Type B pancreatic cell (in vitro differentiated cells): Measurements from ENCODE around the gene ATP2A2. TPM values are rescaled to one million over a fixed set of nuclear protein-coding genes. Genes with fewer than 3 reads are reported as not detected.
"Not testable (repeated sequence)": the region's sequence is repeated elsewhere in the genome, so short reads cannot be mapped to it uniquely, and the experiment has no call there.

ENCODE experiments used
- DNase-seq: peaks from one replicate; pipeline ENCODE4 v3.0.0; 2021; ENCODE audit warnings: mixed read lengths; ENCODE audit not compliant: unreplicated experiment; ENCODE audit errors: extremely low spot score
- H3K27ac Mint-ChIP-seq: 2 replicates; pipeline ENCODE4 v1.8.0; 2021; ENCODE audit warnings: mild to moderate bottlenecking, mixed read lengths
- H3K27me3 Mint-ChIP-seq: 2 replicates; pipeline ENCODE4 v1.8.0; 2021; ENCODE audit warnings: mixed read lengths
- H3K36me3 Mint-ChIP-seq: 2 replicates; pipeline ENCODE4 v1.8.0; 2021; ENCODE audit warnings: mixed read lengths
- H3K4me1 Mint-ChIP-seq: one replicate; pipeline ENCODE4 v1.8.0; 2021; ENCODE audit warnings: mixed read lengths; ENCODE audit not compliant: unreplicated experiment
- H3K4me3 Mint-ChIP-seq: 2 replicates; pipeline ENCODE4 v1.8.0; 2021; ENCODE audit warnings: mild to moderate bottlenecking, mixed read lengths
- H3K9me3 Mint-ChIP-seq: 2 replicates; pipeline ENCODE4 v1.8.0; 2021; ENCODE audit warnings: mixed read lengths
- CTCF ChIP-seq: fragments of 200-600 bp; sonication (generic); conservative IDR thresholded peaks from 2 replicates; pipeline ENCODE4 v1.5.0; 2021; ENCODE audit warnings: antibody characterized with exemption, mild to moderate bottlenecking
- total RNA-seq: library from RNA; stranded (reverse); gene quantifications from 2 replicates; pipeline ENCODE4 v1.2.1, GENCODE V29; 2021; ENCODE audit warnings: low replicate concordance

ATP2A2 gene
- total RNA-seq, 1 donor from 2014 or later: 203 TPM

GRCh38 chr12:110252716-110253115 lies 28.3 kb upstream of the ATP2A2 start:
- no peak for DNase-seq
- Mint-ChIP-seq H3K27me3 (no peaks in the 10 kb centered on the region), H3K4me3 (no peak overlapping the region), H3K27ac (peak overlapping the region; percentile 36), H3K9me3 (no peaks in the 10 kb centered on the region), H3K36me3 (no peaks in the 10 kb centered on the region), H3K4me1 (peaks cover 31% of the 10 kb centered on the region)
- TF ChIP-seq CTCF: no peak

GRCh38 chr12:110253176-110253575 lies 27.9 kb upstream of the ATP2A2 start:
- H3K4me3 Mint-ChIP-seq: no peak overlapping the region
- peaks cover 27% of the 10 kb centered on the region for H3K4me1 Mint-ChIP-seq
- DNase-seq: no peak
- peak overlapping the region; percentile 36 for H3K27ac Mint-ChIP-seq
- H3K9me3 Mint-ChIP-seq: no peaks in the 10 kb centered on the region
- no peak for TF ChIP-seq CTCF
- H3K36me3 Mint-ChIP-seq: no peaks in the 10 kb centered on the region
- H3K27me3 Mint-ChIP-seq: no peaks in the 10 kb centered on the region

GRCh38 chr12:110254971-110255540 lies 26.0 kb upstream of the ATP2A2 start:
- peaks cover 10% of the 10 kb centered on the region for H3K4me1 Mint-ChIP-seq
- H3K9me3 Mint-ChIP-seq: no peaks in the 10 kb centered on the region
- no peak overlapping the region for H3K27ac Mint-ChIP-seq
- DNase-seq: no peak
- H3K36me3 Mint-ChIP-seq: no peaks in the 10 kb centered on the region
- no peak overlapping the region for H3K4me3 Mint-ChIP-seq
- no peak for TF ChIP-seq CTCF
- no peaks in the 10 kb centered on the region for H3K27me3 Mint-ChIP-seq

GRCh38 chr12:110255890-110256456 lies 25.1 kb upstream of the ATP2A2 start:
- not testable (repeated sequence) for DNase-seq, H3K27me3 Mint-ChIP-seq, H3K27ac Mint-ChIP-seq, H3K9me3 Mint-ChIP-seq, H3K4me1 Mint-ChIP-seq, H3K4me3 Mint-ChIP-seq, H3K36me3 Mint-ChIP-seq

GRCh38 chr12:110256780-110257431 lies 24.1 kb upstream of the ATP2A2 start:
- H3K9me3 Mint-ChIP-seq: no peaks in the 10 kb centered on the region
- no peak for TF ChIP-seq CTCF
- no peaks in the 10 kb centered on the region for H3K36me3 Mint-ChIP-seq
- H3K27ac Mint-ChIP-seq: no peak overlapping the region
- H3K27me3 Mint-ChIP-seq: no peaks in the 10 kb centered on the region
- H3K4me3 Mint-ChIP-seq: no peak overlapping the region
- peaks cover 9% of the 10 kb centered on the region for H3K4me1 Mint-ChIP-seq
- DNase-seq: no peak

GRCh38 chr12:110258466-110258865 lies 22.6 kb upstream of the ATP2A2 start:
- Mint-ChIP-seq H3K9me3 (no peaks in the 10 kb centered on the region), H3K4me1 (peaks cover 10% of the 10 kb centered on the region), H3K4me3 (no peak overlapping the region), H3K27ac (no peak overlapping the region), H3K27me3 (no peaks in the 10 kb centered on the region), H3K36me3 (no peaks in the 10 kb centered on the region)
- no peak for TF ChIP-seq CTCF
- no peak for DNase-seq
